ENCODE data around the gene DTWD1. TPM values are rescaled to one million over a fixed set of nuclear protein-coding genes. Genes with fewer than 3 reads are reported as not detected.
"Not testable (repeated sequence)": the region's sequence is repeated elsewhere in the genome, so short reads cannot be mapped to it uniquely, and the experiment has no call there.

The DTWD1 gene, protein sequence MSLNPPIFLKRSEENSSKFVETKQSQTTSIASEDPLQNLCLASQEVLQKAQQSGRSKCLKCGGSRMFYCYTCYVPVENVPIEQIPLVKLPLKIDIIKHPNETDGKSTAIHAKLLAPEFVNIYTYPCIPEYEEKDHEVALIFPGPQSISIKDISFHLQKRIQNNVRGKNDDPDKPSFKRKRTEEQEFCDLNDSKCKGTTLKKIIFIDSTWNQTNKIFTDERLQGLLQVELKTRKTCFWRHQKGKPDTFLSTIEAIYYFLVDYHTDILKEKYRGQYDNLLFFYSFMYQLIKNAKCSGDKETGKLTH
- total RNA-seq: 10 to 100 TPM in 5 of 6 donors, 1 to 10 TPM in 1; 4.1 to 32.2 (median 18.7) TPM

DNA sequence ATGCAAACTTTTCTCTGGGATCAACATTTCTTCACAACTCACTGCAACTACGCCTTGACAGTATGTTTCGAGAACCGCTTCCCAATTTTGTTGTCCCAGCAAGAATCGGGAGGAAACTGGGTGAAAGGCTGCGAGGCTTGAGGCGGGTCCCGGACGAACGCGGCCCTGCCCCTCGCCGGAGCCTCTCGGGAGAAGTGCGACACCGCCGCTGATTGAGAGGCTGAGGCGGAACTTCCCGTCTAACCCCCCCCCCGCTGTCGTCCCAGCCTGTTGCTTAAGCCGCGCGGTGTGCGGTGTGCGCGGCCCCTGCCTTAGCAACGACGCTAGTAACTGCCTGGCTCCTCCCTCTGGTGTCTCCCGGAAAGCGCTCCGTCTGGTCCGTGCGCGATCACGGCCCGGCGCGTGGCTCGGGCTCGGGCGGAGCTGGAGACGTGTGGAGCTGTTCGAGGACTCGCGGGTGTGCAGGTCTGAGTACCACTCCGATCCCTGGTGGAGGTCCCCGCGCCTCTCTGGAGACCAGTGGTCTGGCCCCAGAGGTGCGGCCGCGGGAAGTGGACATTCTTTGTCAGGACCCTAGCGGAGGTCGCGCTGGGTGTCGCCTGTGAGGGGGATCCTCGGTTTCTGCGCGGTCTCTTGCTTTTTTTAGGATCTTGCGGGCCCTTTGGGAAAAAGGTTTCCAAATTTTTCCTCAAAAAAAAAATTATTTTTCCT lies at the start of gene DTWD1, which contains the start of gene FAM227B:
DTWD1 (plus strand) TSS at position 391 of the 711 bp plus-strand sequence. CDS start 4,120 bp downstream, outside the sequence.
FAM227B (minus strand) TSS at position 161 of the 711 bp plus-strand sequence. CDS start 5,647 bp downstream, outside the sequence.
- Histone ChIP-seq H3K9me3 (peaks cover 0 to 8% (median 6%) of the 10 kb centered on the region in 4 donors), H3K4me1 (peaks cover 10 to 23% (median 19%) of the 10 kb centered on the region in 4 donors), H3K27me3 (no peaks in the 10 kb centered on the region), H3K27ac (peak within 1 kb of the TSS; percentile 87 to 94 (median 93)), H3K36me3 (peaks cover 3 to 8% (median 6%) of the 10 kb centered on the region in 4 donors), H3K4me3 (peak within 1 kb of the TSS; percentile 70 to 87 (median 75))
- DNase-seq: peak; percentile 98
- peak; percentile 99 to 100 for ATAC-seq (ENCODE audit: low FRiP score in 2 of 2)
- WGBS, 2 donors: 0% methylated on average over 17 to 35 of the region's 59 CpGs
- TF ChIP-seq POLR2A (IDR thresholded peaks at IDR 0.05) (peak in 3 of 4 donors; percentile 61 to 96 (median 90)), EP300 (IDR thresholded peaks at IDR 0.05) (peak in 1 of 4 donors; percentile 83), POLR2AphosphoS5 (IDR thresholded peaks at IDR 0.05) (peak; percentile 96 to 98)
- TF ChIP-seq, protein P1, sequence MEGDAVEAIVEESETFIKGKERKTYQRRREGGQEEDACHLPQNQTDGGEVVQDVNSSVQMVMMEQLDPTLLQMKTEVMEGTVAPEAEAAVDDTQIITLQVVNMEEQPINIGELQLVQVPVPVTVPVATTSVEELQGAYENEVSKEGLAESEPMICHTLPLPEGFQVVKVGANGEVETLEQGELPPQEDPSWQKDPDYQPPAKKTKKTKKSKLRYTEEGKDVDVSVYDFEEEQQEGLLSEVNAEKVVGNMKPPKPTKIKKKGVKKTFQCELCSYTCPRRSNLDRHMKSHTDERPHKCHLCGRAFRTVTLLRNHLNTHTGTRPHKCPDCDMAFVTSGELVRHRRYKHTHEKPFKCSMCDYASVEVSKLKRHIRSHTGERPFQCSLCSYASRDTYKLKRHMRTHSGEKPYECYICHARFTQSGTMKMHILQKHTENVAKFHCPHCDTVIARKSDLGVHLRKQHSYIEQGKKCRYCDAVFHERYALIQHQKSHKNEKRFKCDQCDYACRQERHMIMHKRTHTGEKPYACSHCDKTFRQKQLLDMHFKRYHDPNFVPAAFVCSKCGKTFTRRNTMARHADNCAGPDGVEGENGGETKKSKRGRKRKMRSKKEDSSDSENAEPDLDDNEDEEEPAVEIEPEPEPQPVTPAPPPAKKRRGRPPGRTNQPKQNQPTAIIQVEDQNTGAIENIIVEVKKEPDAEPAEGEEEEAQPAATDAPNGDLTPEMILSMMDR (IDR thresholded peaks at IDR 0.05): peak in 3 of 6 experiments; percentile 10 to 45 (median 11)

DNA sequence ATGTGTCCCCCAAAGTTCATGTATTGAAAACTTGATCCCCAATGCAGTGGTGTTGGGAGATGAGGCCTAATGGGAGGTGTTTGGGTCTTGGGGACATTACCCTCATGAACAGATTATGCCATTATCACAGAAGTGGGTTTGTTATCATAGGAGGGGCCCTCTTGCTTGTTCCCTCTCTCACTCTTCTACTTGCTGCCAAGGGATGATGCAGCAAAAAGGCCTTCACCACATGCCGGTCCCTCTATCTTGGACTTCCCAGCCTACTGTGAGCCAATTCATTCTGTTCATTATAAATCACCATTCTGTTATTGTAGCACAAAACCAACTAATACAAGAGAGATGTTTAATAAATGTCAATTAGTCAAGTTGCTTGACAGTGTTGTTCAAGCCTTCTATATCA lies 47.4 kb upstream of the DTWD1 start:
- TF ChIP-seq POLR2A (IDR thresholded peaks at IDR 0.05): no peak
- TF ChIP-seq EP300 (IDR thresholded peaks at IDR 0.05): no peak
- TF ChIP-seq POLR2AphosphoS5 (IDR thresholded peaks at IDR 0.05): no peak
- TF ChIP-seq, protein P1 (IDR thresholded peaks at IDR 0.05): no peak
- Histone ChIP-seq H3K9me3 (peaks cover 0 to 6% (median 0%) of the 10 kb centered on the region in 4 donors), H3K27me3 (no peaks in the 10 kb centered on the region), H3K36me3 (peaks cover 0 to 2% (median 0%) of the 10 kb centered on the region in 4 donors), H3K4me3 (no peak overlapping the region), H3K4me1 (no peaks in the 10 kb centered on the region), H3K27ac (no peak overlapping the region)
- DNase-seq (no peak), ATAC-seq (ENCODE audit: low FRiP score in 2 of 2) (no peak)
- 91 to 92% methylated on average over 1 of the region's 1 CpG for WGBS, 2 donors

DNA sequence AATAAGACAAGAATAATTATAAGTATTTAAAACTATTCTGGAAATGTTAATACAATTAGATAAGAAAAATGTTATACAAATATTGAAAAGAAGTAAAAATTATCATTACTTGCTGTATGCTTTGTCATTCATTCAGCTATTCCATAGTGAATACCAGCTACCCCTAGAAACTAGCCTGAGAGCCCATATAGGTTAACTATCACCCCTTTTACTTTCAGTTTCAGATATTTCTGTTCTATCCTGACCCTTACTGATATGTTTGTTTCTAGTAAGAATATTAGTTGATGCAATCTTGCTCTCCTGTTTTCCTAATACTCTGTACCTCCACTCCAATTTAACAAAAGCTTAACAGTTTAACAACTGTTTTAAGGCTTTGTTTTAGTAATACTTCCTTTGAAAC lies 31.8 kb upstream of the DTWD1 start:
- no peak overlapping the region for H3K27ac ChIP-seq

DNA sequence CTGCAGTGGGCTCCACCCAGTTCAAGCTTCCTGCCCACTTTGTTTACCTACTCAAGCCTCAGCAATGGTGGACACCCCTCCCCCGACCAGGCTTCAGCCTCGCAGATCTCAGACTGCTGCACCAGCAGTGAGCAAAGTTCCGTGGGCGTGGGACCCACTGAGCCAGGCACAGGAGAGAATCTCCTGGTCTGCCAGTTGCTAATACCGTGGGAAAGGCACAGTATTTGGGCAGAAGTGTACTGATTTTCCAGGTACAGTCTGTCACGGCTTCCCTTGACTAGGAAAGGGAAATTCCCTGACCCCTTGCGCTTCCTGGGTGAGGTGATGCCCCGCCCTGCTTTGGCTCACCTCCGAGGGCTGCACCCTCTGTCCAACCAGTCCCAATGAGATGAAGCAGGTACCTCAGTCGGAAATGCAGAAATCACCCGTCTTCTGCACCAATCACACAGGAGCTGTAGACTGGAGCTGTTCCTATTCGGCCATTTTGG lies 28.0 kb upstream of the DTWD1 start:
- not testable (repeated sequence) for H3K4me1 ChIP-seq; ATAC-seq (ENCODE audit: low FRiP score in 2 of 2); H3K36me3 ChIP-seq; H3K4me3 ChIP-seq; H3K27ac ChIP-seq; H3K27me3 ChIP-seq; H3K9me3 ChIP-seq; DNase-seq
- 94% methylated on average over 12 of the region's 12 CpGs for WGBS, 2 donors

More for the DNA sequence above, 31.8 kb upstream of the DTWD1 start:
- DNase-seq (no peak), ATAC-seq (ENCODE audit: low FRiP score in 2 of 2) (no peak)
- Histone ChIP-seq H3K4me1 (no peaks in the 10 kb centered on the region), H3K4me3 (no peak overlapping the region), H3K27me3 (no peaks in the 10 kb centered on the region), H3K9me3 (peaks cover 0 to 4% (median 0%) of the 10 kb centered on the region in 4 donors), H3K36me3 (no peaks in the 10 kb centered on the region)
- TF ChIP-seq EP300 (IDR thresholded peaks at IDR 0.05): no peak
- TF ChIP-seq, protein P1 (IDR thresholded peaks at IDR 0.05): no peak
- TF ChIP-seq POLR2A (IDR thresholded peaks at IDR 0.05): no peak
- no peak for TF ChIP-seq POLR2AphosphoS5 (IDR thresholded peaks at IDR 0.05)
